Activated CD4-positive, alpha-beta T cell treated with anti-CD3 and anti-CD28 coated beads, Interleukin-2, amount 10 ng/mL, durations not matched to agents 7 days and 5 days (primary cell): ENCODE results near the gene CNTFR. TPM values are rescaled to one million over a fixed set of nuclear protein-coding genes. Genes with fewer than 3 reads are reported as not detected.

Experiments used
- CTCF ChIA-PET: fragments of 350-600 bp; sonication (Branson Sonifier 250); formaldehyde crosslinking; loops from one replicate; lab custom pipeline; 2021; ENCODE audit warnings: antibody characterized with exemption; lab: Charles Lee
- POLR2A ChIA-PET: fragments of 350-600 bp; sonication (Branson Sonifier 250); formaldehyde crosslinking; loops from one replicate; lab custom pipeline; 2021; ENCODE audit warnings: antibody characterized with exemption; lab: Charles Lee
- DNase-seq: peaks from one replicate; pipeline ENCODE4 v3.0.0-alpha.2; 2020
- H3K27ac Mint-ChIP-seq: one replicate; pipeline ENCODE4 v1.8.0; 2021; ENCODE audit warnings: mild to moderate bottlenecking, moderate library complexity, mixed read lengths
- H3K27me3 Mint-ChIP-seq: one replicate; pipeline ENCODE4 v1.8.0; 2021; ENCODE audit warnings: mixed read lengths
- H3K36me3 Mint-ChIP-seq: one replicate; pipeline ENCODE4 v1.8.0; 2021; ENCODE audit warnings: low read depth, mixed read lengths
- H3K4me1 Mint-ChIP-seq: one replicate; pipeline ENCODE4 v1.8.0; 2021; ENCODE audit warnings: mixed read lengths
- H3K4me3 Mint-ChIP-seq: one replicate; pipeline ENCODE4 v1.8.0; 2021; ENCODE audit warnings: mild to moderate bottlenecking, moderate library complexity, mixed read lengths
- H3K9me3 Mint-ChIP-seq: one replicate; pipeline ENCODE4 v1.8.0; 2021; ENCODE audit warnings: mixed read lengths
- total RNA-seq, 2 experiments: library from RNA; stranded (reverse); gene quantifications; one replicate each; pipeline ENCODE4 v1.2.3, GENCODE V29; 2021

The CNTFR gene
- total RNA-seq, 2 experiments from 2014 or later, result not detected

DNA sequence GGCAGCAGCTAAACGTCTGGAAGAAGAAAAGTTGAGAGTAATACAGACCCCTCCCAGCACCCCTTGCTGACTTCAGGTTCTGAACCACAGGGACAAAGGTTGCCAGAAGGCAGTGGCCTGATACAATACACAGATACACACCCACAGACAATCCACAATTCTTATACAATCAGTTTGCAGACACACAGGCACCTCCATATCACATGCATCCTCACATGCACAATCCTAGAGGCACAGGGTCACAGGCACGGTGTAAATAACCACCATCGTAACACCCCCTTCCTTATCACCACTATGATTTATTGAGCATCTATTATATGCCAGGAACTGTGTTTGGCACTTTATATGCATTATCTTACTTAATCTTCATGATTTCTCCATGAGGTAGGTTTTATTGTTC, 8.2 kb downstream of the CNTFR start:
- Mint-ChIP-seq H3K27me3 (peaks cover 72% of the 10 kb centered on the region), H3K27ac (no peak overlapping the region), H3K36me3 (no peaks in the 10 kb centered on the region), H3K4me1 (peaks cover 6% of the 10 kb centered on the region), H3K4me3 (no peak overlapping the region), H3K9me3 (no peaks in the 10 kb centered on the region)
- DNase-seq, result no peak
- ChIA-PET CTCF (interaction anchor here (0.6 to 1.0 kb wide), 2 partner anchors 10 to 557 kb away, joined by 3 to 4 read pairs; no protein-coding TSS in a partner anchor), POLR2A (no interaction called here)

DNA sequence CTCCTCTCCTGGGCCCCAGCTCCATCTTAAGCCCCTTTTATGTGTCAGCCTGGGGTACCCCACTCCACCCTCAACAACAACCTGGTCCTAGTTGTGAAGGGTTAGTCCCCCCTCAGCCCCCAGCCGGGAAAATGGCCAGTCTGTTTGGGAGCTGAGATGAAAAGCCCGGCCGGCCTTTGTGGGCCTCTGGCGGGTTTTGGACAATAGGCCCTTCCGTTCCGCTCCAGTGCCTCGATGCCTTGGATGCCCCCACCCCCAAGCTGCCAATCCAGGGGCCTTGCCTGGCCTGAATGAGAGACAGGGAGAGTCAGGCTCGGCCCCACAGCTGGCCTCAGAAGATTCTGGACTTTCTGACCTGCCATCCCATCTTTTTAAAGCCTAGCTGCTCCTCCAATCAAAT, 9.2 kb downstream of the CNTFR start:
- CTCF ChIA-PET, result interaction anchor here (1.2 to 1.3 kb wide), 2 partner anchors 23 to 177 kb away, joined by 3 read pairs; no protein-coding TSS in a partner anchor
- Mint-ChIP-seq H3K27ac (no peak overlapping the region), H3K4me3 (no peak overlapping the region), H3K27me3 (peaks cover 72% of the 10 kb centered on the region), H3K4me1 (peaks cover 6% of the 10 kb centered on the region), H3K36me3 (no peaks in the 10 kb centered on the region), H3K9me3 (no peaks in the 10 kb centered on the region)
- DNase-seq, result no peak
- POLR2A ChIA-PET, result no interaction called here

DNA sequence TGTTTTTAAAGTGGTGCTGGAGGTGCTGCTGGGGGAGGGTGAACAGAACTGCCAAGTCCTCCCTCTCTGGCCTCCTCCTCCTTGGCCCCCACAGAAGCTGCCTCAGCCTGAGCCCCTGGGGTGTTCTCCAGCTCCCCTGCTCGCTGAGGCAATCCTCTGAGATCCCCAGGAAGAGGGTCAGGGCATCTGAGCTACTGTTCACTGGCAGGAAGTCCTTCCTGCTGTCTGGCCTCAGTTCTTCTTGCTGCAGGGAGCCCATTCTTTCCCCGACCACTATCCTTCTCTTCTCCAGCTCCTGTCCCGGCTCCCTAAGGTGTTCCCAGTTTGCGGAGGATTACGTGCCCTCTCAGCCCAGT, 9.7 kb downstream of the CNTFR start:
- no peaks in the 10 kb centered on the region for H3K9me3 Mint-ChIP-seq
- H3K4me1 Mint-ChIP-seq, result peaks cover 6% of the 10 kb centered on the region
- H3K27ac Mint-ChIP-seq, result no peak overlapping the region
- no peak for DNase-seq
- ChIA-PET CTCF (interaction anchor here (1.2 to 1.3 kb wide), 2 partner anchors 24 to 176 kb away, joined by 3 read pairs; no protein-coding TSS in a partner anchor), POLR2A (no interaction called here)
- peaks cover 70% of the 10 kb centered on the region for H3K27me3 Mint-ChIP-seq
- no peaks in the 10 kb centered on the region for H3K36me3 Mint-ChIP-seq
- no peak overlapping the region for H3K4me3 Mint-ChIP-seq

DNA sequence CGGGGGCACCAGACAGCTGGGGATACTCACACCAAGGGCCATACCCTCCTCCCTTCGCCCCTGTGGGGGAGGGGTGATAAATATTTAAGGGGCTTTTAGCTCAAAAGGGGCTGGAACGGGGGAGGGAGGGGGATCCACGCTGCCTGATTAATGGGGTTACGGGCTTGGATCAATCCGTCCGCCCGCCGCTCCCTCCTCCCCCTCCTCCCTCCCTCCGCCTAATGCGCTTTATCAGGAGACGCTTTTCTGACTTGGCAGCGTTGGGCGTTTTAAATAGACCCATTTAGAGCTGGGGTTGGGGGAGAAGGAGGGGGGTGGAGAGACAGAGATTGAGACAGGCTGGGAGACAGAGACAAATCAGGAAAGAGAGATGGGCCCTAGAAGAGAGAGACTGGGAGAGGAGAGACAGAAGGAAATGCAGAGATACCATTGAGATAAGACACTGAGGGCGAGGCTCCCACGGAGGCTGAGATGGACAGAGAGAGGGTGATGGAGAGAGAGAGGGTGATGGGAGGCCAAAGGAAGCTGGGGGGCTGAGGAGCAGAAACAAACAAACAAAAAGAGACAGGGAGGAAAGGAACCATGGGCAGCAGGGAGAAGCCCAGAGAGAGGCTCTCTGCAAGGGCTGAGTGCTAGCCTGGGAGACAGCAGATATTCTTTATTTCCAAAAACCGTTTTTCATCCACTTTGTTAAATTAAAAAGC, 10.3 kb downstream of the CNTFR start:
- Mint-ChIP-seq H3K4me3 (no peak overlapping the region), H3K27me3 (peaks cover 66% of the 10 kb centered on the region), H3K27ac (no peak overlapping the region), H3K9me3 (no peaks in the 10 kb centered on the region), H3K4me1 (peaks cover 6% of the 10 kb centered on the region), H3K36me3 (no peaks in the 10 kb centered on the region)
- no peak for DNase-seq
- POLR2A ChIA-PET, result no interaction called here
- CTCF ChIA-PET, result interaction anchor here (0.6 to 1.3 kb wide), 3 partner anchors 24 to 176 kb away, joined by 3 read pairs; no protein-coding TSS in a partner anchor

DNA sequence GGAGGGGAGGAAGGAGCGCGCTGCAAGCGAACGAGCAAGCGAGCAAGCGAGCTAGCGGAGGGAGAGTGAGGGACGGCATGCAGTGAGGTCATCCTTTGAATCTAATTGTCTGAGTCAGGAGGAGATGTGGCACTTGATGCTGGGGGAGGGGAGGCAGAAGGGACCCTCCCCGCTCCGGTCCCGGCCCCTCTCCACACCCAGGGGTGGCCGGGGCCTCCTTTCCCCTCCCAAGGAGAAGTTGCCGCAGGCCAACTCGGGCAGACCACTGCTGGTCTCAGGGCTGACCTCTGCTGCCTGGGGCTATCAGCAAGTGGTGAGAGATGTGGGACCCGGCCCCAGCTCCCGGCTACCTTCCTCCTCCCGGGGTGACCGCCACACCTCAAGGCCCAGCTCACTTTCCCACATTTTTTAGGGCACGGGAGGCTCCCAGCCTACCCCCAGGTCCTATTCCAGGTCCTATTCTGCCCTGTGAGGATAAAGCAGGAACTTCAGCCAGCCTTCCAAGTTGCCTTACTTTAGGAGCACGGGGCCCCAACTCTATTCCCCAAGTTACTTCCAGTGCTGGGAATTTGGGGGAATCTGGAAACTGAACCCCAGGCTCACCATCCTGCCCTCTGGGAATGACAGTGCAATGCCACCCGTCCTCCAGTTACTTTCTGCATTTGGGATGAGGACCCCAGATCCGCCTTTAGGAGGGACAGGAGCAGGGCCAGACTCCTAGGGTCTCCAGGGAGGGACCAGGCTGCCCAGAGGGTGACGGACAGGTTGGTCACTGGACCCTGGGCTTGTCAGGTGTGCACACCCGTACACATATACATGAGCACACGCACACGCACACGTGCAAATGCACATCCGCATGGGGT, 11.1 kb downstream of the CNTFR start:
- no peak overlapping the region for H3K4me3 Mint-ChIP-seq
- ChIA-PET CTCF (interaction anchor here (0.6 kb wide), 1 partner anchor 158 kb away, joined by 3 read pairs; no protein-coding TSS in a partner anchor), POLR2A (no interaction called here)
- peaks cover 6% of the 10 kb centered on the region for H3K4me1 Mint-ChIP-seq
- H3K27me3 Mint-ChIP-seq, result peaks cover 60% of the 10 kb centered on the region
- no peaks in the 10 kb centered on the region for H3K9me3 Mint-ChIP-seq
- H3K27ac Mint-ChIP-seq, result no peak overlapping the region
- no peak for DNase-seq
- H3K36me3 Mint-ChIP-seq, result no peaks in the 10 kb centered on the region

DNA sequence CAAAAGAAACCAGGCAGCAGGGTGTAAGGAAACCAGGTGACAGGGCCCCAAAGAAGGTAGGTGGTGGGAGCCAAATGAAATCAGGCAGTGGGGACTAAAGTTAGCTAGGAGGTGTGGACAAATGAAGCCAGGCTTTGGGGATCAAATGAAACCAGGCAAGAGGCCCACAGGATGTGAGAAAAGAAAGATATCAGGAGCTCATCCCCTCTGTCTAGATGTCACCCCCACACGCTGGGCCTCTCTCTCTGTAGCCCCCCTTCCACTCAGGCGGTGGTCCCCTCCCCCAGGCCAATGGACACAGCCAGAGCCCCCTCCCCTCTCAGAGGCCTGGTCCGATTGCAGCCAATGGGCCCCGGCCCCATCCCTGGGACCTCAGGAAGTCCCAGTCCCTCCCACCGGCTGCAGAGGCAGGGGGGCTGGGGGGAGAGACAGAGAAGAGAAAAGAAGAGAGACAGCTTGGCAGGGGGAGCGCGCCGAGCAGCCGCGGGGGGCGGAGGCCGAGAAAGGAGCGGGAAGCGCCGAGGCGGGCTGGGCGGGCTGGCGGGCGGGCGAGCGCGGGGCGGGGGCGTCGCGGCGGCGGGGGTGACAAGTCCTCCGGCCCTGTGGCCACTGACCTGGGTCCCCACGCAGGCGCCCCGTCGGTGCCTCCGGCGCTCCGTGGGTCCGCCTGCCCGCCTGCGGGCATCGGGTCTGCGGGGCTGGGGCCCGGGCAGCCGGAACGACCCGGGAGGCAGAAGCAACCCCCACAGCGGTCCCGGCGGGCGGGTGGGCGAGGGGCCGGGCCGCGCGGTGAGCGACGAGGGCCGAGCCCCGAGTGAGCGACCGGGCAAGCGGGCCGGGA, 11.9 kb downstream of the CNTFR start:
- ChIA-PET POLR2A (no interaction called here), CTCF (no interaction called here)
- Mint-ChIP-seq H3K4me1 (peaks cover 6% of the 10 kb centered on the region), H3K4me3 (no peak overlapping the region), H3K27me3 (peaks cover 58% of the 10 kb centered on the region), H3K27ac (no peak overlapping the region), H3K9me3 (no peaks in the 10 kb centered on the region), H3K36me3 (no peaks in the 10 kb centered on the region)
- DNase-seq, result no peak

DNA sequence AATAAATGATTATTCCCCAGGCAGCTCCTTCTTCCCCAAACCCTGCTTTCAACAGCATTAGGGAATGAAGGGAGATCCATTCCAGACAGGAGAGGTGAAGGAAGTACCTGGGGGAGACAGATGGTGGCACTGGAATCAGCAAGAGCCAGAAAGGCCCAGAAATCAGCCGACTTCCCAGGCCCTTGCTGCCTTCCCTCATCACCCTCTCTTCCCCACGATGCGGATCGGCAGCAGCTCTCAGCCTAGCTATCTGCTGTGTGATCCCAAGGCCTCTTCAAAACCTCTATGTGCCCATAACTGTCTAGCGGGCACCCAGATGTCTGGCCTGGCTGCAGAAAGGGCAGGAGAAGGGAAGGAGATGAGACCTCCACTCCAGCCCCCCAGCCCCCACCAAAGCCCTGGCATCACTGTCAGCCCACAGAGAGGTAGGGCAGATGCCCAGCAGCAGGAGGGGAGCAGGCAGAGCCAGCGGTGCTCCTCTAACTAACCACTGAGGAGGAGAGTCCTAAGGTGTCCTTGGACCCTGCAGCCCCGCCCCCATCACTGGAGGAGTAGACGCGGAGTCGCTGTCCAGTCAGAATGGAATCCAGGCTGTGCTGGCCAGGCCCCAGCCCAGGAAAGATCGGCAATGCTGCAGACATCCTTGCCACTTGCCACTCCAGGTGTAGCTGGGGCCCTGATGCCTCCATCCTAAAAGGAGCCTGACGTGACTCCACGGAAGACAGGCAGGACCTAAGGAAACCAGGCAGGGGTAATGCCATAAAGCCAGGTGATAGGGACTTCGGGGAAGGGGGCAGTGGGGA, 12.7 kb downstream of the CNTFR start:
- ChIA-PET CTCF (no interaction called here), POLR2A (no interaction called here)
- no peaks in the 10 kb centered on the region for H3K36me3 Mint-ChIP-seq
- no peaks in the 10 kb centered on the region for H3K9me3 Mint-ChIP-seq
- H3K27ac Mint-ChIP-seq, result no peak overlapping the region
- no peak for DNase-seq
- H3K4me3 Mint-ChIP-seq, result no peak overlapping the region
- peaks cover 55% of the 10 kb centered on the region for H3K27me3 Mint-ChIP-seq
- H3K4me1 Mint-ChIP-seq, result peaks cover 6% of the 10 kb centered on the region

DNA sequence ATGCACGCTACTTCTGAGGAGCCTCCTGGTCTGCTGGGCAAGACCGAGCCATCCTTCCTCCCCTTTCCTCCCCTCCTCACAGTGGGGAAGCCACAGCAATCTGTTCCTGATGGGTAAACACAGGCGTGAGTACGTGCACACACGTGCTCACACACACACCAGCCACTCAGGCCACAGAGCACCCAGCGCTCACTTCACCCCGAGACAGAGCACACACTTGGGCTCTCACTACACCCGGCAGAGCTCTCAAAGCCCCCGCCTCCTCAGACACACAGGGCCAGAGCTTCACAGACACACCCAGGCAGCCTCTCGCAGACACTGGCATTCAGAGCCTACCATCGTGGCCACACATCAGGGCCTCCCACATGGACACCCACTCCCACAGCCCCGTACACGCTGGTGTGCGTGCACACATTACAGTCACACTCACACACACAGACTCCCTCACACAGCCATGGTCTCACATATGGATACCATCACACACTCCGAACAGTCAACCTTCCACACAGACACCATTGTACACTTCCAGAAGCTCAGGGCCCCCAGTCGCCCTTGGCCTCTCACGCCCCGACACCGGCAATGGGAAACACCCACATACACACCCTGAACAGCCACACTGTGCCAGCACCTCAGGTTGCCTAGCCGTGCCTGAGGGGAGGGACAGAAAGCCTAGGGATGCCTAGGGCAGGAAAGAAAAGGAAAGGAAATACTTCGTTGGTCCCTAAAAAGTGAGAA, 13.5 kb downstream of the CNTFR start:
- Mint-ChIP-seq H3K4me3 (no peak overlapping the region), H3K27me3 (peaks cover 50% of the 10 kb centered on the region), H3K4me1 (peaks cover 6% of the 10 kb centered on the region), H3K36me3 (no peaks in the 10 kb centered on the region), H3K9me3 (no peaks in the 10 kb centered on the region), H3K27ac (no peak overlapping the region)
- ChIA-PET POLR2A (no interaction called here), CTCF (interaction anchor here (0.6 kb wide), 1 partner anchor 69 kb away, joined by 5 read pairs; no protein-coding TSS in a partner anchor)
- DNase-seq, result no peak

DNA sequence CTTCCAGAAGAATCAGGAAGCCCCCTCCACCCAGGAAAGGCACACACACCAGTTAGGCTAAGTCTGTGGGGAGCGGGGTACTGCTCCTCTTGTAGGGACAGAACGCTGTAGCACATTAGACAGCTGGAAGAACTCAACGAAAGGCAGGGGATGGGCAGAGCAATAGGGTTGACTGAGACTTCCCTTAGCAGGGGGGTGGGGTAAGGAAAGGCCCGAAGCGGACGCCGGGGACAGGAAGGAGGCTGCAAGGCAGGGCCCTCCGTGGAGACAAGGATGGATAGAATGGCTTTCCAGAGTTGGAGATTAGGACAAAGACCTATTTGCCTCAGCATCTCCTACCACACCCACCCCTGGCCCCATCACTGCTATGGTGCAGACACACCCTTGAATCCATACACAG, 14.3 kb downstream of the CNTFR start:
- ChIA-PET CTCF (no interaction called here), POLR2A (no interaction called here)
- Mint-ChIP-seq H3K36me3 (no peaks in the 10 kb centered on the region), H3K4me1 (peaks cover 6% of the 10 kb centered on the region), H3K9me3 (no peaks in the 10 kb centered on the region), H3K4me3 (no peak overlapping the region), H3K27me3 (peaks cover 42% of the 10 kb centered on the region), H3K27ac (no peak overlapping the region)
- DNase-seq, result no peak

DNA sequence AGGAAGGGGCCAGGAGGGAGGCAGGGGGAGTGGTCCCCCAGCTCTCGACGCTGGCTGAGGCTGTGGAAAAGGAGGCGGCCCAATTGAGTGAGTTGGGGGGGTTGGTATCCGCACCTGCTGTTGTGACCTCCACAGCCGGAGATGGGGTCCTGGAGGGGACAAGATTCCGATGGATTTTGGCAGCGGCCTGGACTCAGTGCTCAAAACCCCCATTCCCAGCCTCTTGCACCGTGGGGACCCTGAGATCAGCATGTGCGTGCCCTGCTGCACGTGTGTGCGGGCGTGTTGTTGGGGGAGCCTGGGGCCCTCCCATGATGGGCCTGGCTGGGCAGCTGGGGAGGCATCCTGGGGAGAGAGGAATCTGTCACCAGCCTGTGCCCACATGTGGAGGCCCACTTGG, 15.0 kb downstream of the CNTFR start:
- DNase-seq, result no peak
- peaks cover 36% of the 10 kb centered on the region for H3K27me3 Mint-ChIP-seq
- POLR2A ChIA-PET, result no interaction called here
- H3K9me3 Mint-ChIP-seq, result no peaks in the 10 kb centered on the region
- H3K4me3 Mint-ChIP-seq, result no peak overlapping the region
- no peak overlapping the region for H3K27ac Mint-ChIP-seq
- H3K36me3 Mint-ChIP-seq, result no peaks in the 10 kb centered on the region
- CTCF ChIA-PET, result interaction anchor here (1.0 kb wide), 1 partner anchor 11 kb away, joined by 3 read pairs; no protein-coding TSS in a partner anchor
- peaks cover 6% of the 10 kb centered on the region for H3K4me1 Mint-ChIP-seq

DNA sequence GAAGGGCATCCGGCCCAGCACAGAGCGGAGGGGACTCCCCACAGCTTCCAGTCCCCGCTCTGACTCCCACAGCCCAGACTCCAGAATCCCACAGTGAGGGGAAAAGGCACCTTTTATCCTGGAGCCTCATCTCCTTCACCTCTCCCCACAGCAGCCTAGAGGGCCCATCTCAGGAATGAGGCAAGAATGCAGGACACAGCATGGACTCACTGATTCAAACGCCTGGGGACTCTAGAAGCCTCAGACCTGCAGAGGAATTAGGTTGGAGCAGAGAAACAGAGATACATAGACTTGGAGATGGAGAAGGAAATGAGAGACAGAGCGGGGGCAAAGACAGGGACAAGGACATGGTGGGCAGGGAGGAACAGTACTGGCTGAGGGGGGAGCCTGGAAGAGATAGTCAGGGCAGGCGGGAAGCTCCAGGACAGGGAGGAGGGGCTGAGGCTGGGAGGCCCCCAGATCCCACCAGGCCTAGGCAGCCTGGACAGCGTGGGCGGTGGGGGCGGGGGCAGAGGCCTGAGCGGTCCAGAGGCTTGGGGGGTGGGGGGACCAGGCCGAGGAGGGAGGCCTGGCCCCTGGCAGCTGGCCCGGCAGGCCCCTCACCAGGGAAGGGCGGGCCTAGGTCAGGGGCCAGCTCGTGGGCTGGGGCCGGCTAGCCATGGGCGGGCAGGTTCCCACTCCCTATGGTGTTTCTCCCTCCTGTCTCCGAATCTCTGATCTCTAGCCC, 15.8 kb downstream of the CNTFR start:
- H3K27me3 Mint-ChIP-seq, result peaks cover 29% of the 10 kb centered on the region
- no peak overlapping the region for H3K27ac Mint-ChIP-seq
- no peak for DNase-seq
- ChIA-PET CTCF (interaction anchor here (1.0 kb wide), 1 partner anchor 10 kb away, joined by 3 read pairs; no protein-coding TSS in a partner anchor), POLR2A (no interaction called here)
- H3K4me3 Mint-ChIP-seq, result no peak overlapping the region
- H3K4me1 Mint-ChIP-seq, result peaks cover 6% of the 10 kb centered on the region
- H3K9me3 Mint-ChIP-seq, result no peaks in the 10 kb centered on the region
- H3K36me3 Mint-ChIP-seq, result no peaks in the 10 kb centered on the region
